SHP77 (cell line): ENCODE data around the gene DBNDD1.
A peak's percentile ranks its signal among the peaks of the same experiment; 100 is the strongest.

ENCODE experiments used
- DNase-seq, 2 experiments: peaks; one replicate each; lab custom pipeline; 2025; lab: John Stamatoyannopoulos, UW

DBNDD1 gene

GRCh38 chr16:89960966-89961365 lies 58.3 kb downstream of the DBNDD1 start:
- no peak for DNase-seq

- no peak for DNase-seq
Measured at GRCh38 chr16:89958596-89958995, 60.7 kb downstream of the DBNDD1 start.

- peak in 1 of 2 experiments; percentile 40 for DNase-seq
Measured at GRCh38 chr16:89958068-89958467, 61.2 kb downstream of the DBNDD1 start.

GRCh38 chr16:89957216-89957785 lies 62.0 kb downstream of the DBNDD1 start:
- no peak for DNase-seq

- DNase-seq: no peak
Measured at GRCh38 chr16:89956505-89957215, 62.6 kb downstream of the DBNDD1 start.

- no peak for DNase-seq
Measured at GRCh38 chr16:89955001-89955685, 64.1 kb downstream of the DBNDD1 start.
